Upper lobe of right lung (tissue), 1 donor: ENCODE data around the gene BRD3OS. TPM values are rescaled to one million over a fixed set of nuclear protein-coding genes. Genes with fewer than 3 reads are reported as not detected.

Experiments
- ATAC-seq: fragments of 200-7000 bp; cut with Tn5 transposase; one replicate; pipeline ENCODE4 v1.9.1; 2020; ENCODE audit warnings: mild to moderate bottlenecking, moderate library complexity
- DNase-seq: peaks from one replicate; pipeline ENCODE4 v3.0.0-alpha.2; 2020
- H3K27ac ChIP-seq: fragments of 200-600 bp; one replicate; pipeline ENCODE4 v1.8.0; 2022
- H3K27me3 ChIP-seq: fragments of 200-600 bp; one replicate; pipeline ENCODE4 v1.8.0; 2022; ENCODE audit warnings: mild to moderate bottlenecking
- H3K36me3 ChIP-seq: fragments of 200-600 bp; one replicate; pipeline ENCODE4 v1.8.0; 2022
- H3K4me1 ChIP-seq: fragments of 200-600 bp; one replicate; pipeline ENCODE4 v1.8.0; 2022
- H3K4me3 ChIP-seq: fragments of 200-600 bp; one replicate; pipeline ENCODE4 v1.8.0; 2022; ENCODE audit warnings: mild to moderate bottlenecking
- H3K9me3 ChIP-seq: fragments of 200-600 bp; one replicate; pipeline ENCODE4 v1.8.0; 2022
- intact Hi-C: fragments of 100-400 bp; cut with DNase I; formaldehyde crosslinking; loops from one replicate; pipeline ENCODE4 v1.11.0; 2022
- total RNA-seq: library from RNA; stranded (reverse); fragmentation: NEBNext Ultra II Directional; extraction: Animal tissue kit (Norgen Biotek cat#: 25700); gene quantifications from one replicate; pipeline ENCODE4 v1.2.1, GENCODE V29; 2021
- TF ChIP-seq, protein P1 (sequence below): fragments of 200-600 bp; IDR thresholded peaks from one replicate; pipeline ENCODE4 v1.8.0; 2022; ENCODE audit warnings: antibody characterized with exemption
- donor health status: DM: no; HTN: yes; CAD: no; lungs with severe emphysema.

Gene BRD3OS
- total RNA-seq, 1 donor from 2014 or later, result 10.7 TPM

DNA sequence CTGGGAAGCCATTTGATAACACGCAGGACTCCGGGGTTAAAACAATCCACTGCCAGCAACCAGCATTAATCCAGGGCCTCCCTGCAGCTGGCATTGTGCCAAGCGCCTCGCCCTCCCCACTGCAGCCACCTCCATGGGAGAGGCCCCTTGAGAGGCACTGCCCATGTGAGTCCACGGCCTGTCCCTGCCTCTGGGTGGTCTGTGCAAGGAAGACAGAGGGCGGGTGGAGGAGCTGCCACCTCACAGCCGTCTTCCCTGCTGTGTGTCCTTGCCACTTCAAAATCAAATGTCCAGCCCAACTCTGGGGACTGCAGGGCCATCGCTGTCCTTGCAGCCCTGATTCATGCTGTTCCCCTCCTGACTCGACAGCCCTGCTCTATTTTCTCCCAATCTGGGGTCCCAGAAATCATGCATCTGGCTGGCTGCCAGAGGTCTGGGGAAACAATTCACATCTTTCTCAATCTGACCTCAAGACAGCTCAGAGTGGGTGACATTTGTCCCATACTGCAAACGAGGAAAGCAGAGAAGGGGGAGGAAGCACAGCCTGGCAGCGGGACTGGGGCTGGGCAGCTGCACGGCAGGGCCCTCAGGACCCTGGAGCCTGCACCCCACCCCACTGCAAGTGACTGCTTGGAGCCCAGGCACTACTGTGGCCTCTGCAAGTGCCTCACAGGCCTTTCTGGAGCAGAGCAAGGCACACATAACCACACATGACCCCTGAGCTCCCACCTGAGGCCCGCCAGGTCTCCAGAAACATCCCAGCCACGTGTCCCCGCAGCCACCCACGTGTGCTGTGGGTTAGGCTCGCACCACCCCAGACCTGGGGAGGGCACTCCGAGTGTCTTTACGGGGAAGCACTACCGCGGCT lies 15.7 kb downstream of the BRD3OS start:
- intact Hi-C loops, result no loop called here
- Histone ChIP-seq H3K36me3 (peaks cover 75% of the 10 kb centered on the region), H3K4me3 (no peak overlapping the region), H3K27ac (no peak overlapping the region), H3K9me3 (no peaks in the 10 kb centered on the region), H3K4me1 (peaks cover 7% of the 10 kb centered on the region), H3K27me3 (no peaks in the 10 kb centered on the region)
- DNase-seq (peak; percentile 68), ATAC-seq (peak; percentile 67)
- TF ChIP-seq, protein P1, sequence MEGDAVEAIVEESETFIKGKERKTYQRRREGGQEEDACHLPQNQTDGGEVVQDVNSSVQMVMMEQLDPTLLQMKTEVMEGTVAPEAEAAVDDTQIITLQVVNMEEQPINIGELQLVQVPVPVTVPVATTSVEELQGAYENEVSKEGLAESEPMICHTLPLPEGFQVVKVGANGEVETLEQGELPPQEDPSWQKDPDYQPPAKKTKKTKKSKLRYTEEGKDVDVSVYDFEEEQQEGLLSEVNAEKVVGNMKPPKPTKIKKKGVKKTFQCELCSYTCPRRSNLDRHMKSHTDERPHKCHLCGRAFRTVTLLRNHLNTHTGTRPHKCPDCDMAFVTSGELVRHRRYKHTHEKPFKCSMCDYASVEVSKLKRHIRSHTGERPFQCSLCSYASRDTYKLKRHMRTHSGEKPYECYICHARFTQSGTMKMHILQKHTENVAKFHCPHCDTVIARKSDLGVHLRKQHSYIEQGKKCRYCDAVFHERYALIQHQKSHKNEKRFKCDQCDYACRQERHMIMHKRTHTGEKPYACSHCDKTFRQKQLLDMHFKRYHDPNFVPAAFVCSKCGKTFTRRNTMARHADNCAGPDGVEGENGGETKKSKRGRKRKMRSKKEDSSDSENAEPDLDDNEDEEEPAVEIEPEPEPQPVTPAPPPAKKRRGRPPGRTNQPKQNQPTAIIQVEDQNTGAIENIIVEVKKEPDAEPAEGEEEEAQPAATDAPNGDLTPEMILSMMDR, result no peak

DNA sequence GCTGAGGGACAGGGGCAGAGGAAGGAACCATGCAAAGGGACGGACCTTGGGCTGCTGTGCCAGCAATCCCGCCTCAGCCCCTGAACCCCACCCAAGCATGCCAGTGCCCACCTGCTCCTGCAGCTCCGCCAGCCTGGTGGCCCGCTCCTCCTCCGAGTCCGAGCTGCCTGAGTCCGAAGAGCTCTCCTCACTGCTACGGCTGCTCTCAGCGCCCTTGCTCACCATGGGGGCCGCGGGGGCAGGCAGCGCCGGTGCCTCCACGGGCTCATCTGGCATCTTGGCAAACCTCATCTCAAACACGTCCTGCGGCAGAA lies 16.3 kb downstream of the BRD3OS start:
- Histone ChIP-seq H3K4me3 (no peak overlapping the region), H3K36me3 (peaks cover 75% of the 10 kb centered on the region), H3K4me1 (peaks cover 7% of the 10 kb centered on the region), H3K27ac (no peak overlapping the region), H3K27me3 (no peaks in the 10 kb centered on the region), H3K9me3 (no peaks in the 10 kb centered on the region)
- no peak for DNase-seq
- TF ChIP-seq, protein P1, result no peak
- intact Hi-C loops, result no loop called here
- no peak for ATAC-seq

DNA sequence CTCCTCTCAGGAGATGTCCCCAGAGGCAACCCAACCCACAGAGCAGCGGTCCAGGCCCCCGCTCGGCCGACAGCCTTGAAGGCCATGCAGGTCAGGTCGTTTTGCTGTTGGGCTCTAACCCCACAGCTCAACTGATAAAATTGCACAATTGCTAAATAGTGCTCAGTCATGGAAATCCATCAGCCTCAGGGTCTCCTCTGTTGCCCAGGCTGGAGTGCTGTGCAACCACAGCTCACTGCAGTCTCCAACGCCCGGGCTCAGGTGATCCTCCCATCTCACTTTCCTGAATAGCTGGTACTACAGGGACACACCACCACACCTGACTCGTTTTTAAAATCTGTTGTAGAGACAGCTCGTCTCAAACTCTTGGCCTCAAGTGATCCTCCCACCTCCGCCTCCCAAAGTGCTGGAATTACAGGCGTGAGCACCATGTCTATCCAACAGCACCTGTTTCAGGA lies 18.3 kb downstream of the BRD3OS start:
- DNase-seq (no peak), ATAC-seq (no peak)
- Histone ChIP-seq H3K4me3 (no peak overlapping the region), H3K27me3 (no peaks in the 10 kb centered on the region), H3K27ac (no peak overlapping the region), H3K4me1 (peaks cover 7% of the 10 kb centered on the region), H3K9me3 (no peaks in the 10 kb centered on the region), H3K36me3 (peaks cover 90% of the 10 kb centered on the region)
- intact Hi-C loops, result no loop called here
- TF ChIP-seq, protein P1, result no peak

DNA sequence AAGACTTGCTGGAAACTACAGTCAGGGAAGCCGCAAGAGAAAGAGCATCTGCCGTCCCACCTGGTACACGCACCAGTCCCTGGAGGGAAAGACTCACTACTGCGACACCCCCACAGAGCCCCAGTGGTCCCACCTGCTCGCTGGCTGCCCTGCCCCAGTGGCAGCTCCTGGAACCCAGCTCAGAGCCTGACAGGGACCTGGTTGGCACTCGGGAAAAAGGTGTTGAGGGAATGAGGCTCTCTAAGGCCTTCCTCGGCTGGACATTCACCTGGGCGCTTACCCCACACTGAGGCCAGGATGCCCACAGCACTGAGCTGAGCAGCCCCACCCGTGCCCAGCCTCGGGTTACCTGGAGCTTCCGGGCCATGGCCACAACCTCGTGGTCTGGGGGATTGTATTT lies 19.7 kb downstream of the BRD3OS start:
- TF ChIP-seq, protein P1, result no peak
- peaks cover 7% of the 10 kb centered on the region for H3K4me1 ChIP-seq
- no peak overlapping the region for H3K27ac ChIP-seq
- ATAC-seq, result no peak
- no peak overlapping the region for H3K4me3 ChIP-seq
- no peaks in the 10 kb centered on the region for H3K9me3 ChIP-seq
- DNase-seq, result no peak
- intact Hi-C loops, result no loop called here
- H3K36me3 ChIP-seq, result peaks cover 95% of the 10 kb centered on the region
- no peaks in the 10 kb centered on the region for H3K27me3 ChIP-seq

DNA sequence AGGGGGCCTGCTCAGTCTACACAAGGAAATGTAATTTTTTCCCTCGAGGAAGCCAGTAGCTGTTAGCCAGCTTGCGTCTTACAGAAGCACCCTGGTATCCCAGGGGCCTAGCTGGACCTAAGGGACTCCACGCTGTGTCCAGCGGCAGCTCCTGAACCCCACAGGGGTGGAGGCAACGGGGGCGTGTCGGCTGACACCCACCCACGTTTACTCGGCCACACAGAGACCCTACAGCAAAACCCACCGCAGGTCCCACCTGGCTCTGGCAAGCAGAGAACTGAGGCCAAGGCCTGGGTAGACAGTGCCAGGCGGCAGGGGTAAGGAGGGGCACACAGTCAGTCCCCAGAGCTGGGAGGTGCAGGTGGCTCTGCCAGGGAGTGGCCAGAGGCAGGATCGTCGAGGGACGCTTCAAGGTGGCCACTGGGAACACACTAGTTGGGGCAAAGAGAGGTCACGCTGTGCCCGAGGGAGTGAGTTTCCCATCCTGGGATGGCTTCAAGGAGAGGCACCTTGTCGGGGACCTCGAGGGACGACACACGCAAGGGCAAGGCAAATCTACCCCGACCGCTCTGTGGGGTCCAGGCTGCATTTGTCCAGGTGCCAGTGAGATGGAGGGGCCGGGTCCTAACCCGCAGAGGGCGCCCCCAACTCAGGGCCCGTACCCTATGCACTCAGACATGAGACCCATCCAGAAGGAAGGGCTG lies 20.7 kb downstream of the BRD3OS start:
- no peaks in the 10 kb centered on the region for H3K9me3 ChIP-seq
- peaks cover 7% of the 10 kb centered on the region for H3K4me1 ChIP-seq
- H3K36me3 ChIP-seq, result peaks cover 95% of the 10 kb centered on the region
- H3K27me3 ChIP-seq, result no peaks in the 10 kb centered on the region
- H3K4me3 ChIP-seq, result no peak overlapping the region
- no peak overlapping the region for H3K27ac ChIP-seq
- intact Hi-C loops, result no loop called here
- TF ChIP-seq, protein P1, result no peak
- DNase-seq (no peak), ATAC-seq (no peak)
